Measurements from ENCODE around the gene KATNB1. TPM values are rescaled to one million over a fixed set of nuclear protein-coding genes. Genes with fewer than 3 reads are reported as not detected.
"Not testable (repeated sequence)": the region's sequence is repeated elsewhere in the genome, so short reads cannot be mapped to it uniquely, and the experiment has no call there.

KATNB1 gene
- total RNA-seq, 1 donor from 2014 or later = 34.7 TPM

GRCh38 chr16:57773019-57773418, 37.4 kb downstream of the KATNB1 start:
- no peak for TF ChIP-seq CTCF (conservative IDR thresholded peaks at IDR 0.05; ENCODE audit: low read depth, low read length)
- H3K4me3 ChIP-seq (ENCODE audit: low read depth, low read length) = no peak overlapping the region
- DNase-seq (ENCODE audit: low read depth) = no peak

- H3K4me3 ChIP-seq (ENCODE audit: low read depth, low read length) = no peak overlapping the region
- DNase-seq (ENCODE audit: low read depth) = no peak
- TF ChIP-seq CTCF (conservative IDR thresholded peaks at IDR 0.05; ENCODE audit: low read depth, low read length) = no peak
Observed at GRCh38 chr16:57773655-57774295, 38.2 kb downstream of the KATNB1 start.

GRCh38 chr16:57774705-57775285, 39.2 kb downstream of the KATNB1 start:
- no peak for TF ChIP-seq CTCF (conservative IDR thresholded peaks at IDR 0.05; ENCODE audit: low read depth, low read length)
- no peak overlapping the region for H3K4me3 ChIP-seq (ENCODE audit: low read depth, low read length)
- DNase-seq (ENCODE audit: low read depth) = no peak

GRCh38 chr16:57775661-57776469, 40.3 kb downstream of the KATNB1 start:
- H3K4me3 ChIP-seq (ENCODE audit: low read depth, low read length) = no peak overlapping the region
- DNase-seq (ENCODE audit: low read depth) = no peak
- TF ChIP-seq CTCF (conservative IDR thresholded peaks at IDR 0.05; ENCODE audit: low read depth, low read length) = no peak

GRCh38 chr16:57778658-57779057, 43.1 kb downstream of the KATNB1 start:
- TF ChIP-seq CTCF (conservative IDR thresholded peaks at IDR 0.05; ENCODE audit: low read depth, low read length) = no peak
- DNase-seq (ENCODE audit: low read depth) = no peak

GRCh38 chr16:57779836-57780235, 44.3 kb downstream of the KATNB1 start:
- not testable (repeated sequence) for DNase-seq (ENCODE audit: low read depth); H3K4me3 ChIP-seq (ENCODE audit: low read depth, low read length)

More at GRCh38 chr16:57778658-57779057, 43.1 kb downstream of the KATNB1 start:
- no peak overlapping the region for H3K4me3 ChIP-seq (ENCODE audit: low read depth, low read length)

- DNase-seq (ENCODE audit: low read depth) = no peak
- no peak overlapping the region for H3K4me3 ChIP-seq (ENCODE audit: low read depth, low read length)
- TF ChIP-seq CTCF (conservative IDR thresholded peaks at IDR 0.05; ENCODE audit: low read depth, low read length) = no peak
Observed at GRCh38 chr16:57781349-57781740, 45.8 kb downstream of the KATNB1 start.

Measured in epithelial cell of proximal tubule (primary cell).